Muscle layer of colon (tissue), 2 donors: ENCODE data around the gene MTRF1.

Source experiments
- H3K27ac ChIP-seq: one replicate; pipeline ENCODE4 v1.7.0; 2013; ENCODE audit warnings: low read depth, mild to moderate bottlenecking, low read length, moderate library complexity
- H3K27me3 ChIP-seq, 2 donors: one replicate each; pipeline ENCODE4 v1.7.0; 2013; ENCODE audit warnings: low read length in 2 of 2, mild to moderate bottlenecking in 2 of 2; ENCODE audit not compliant: insufficient read depth in 2 of 2, control insufficient read depth in 1 of 2
- H3K36me3 ChIP-seq: one replicate; pipeline ENCODE4 v1.7.0; 2013; ENCODE audit warnings: mild to moderate bottlenecking, low read length; ENCODE audit not compliant: insufficient read depth
- H3K4me1 ChIP-seq: one replicate; pipeline ENCODE4 v1.7.0; 2013; ENCODE audit warnings: mild to moderate bottlenecking, low read length; ENCODE audit not compliant: insufficient read depth
- H3K4me3 ChIP-seq, 2 donors: one replicate each; pipeline ENCODE4 v1.7.0; 2013; ENCODE audit warnings: low read length in 2 of 2, low read depth in 1 of 2, mild to moderate bottlenecking in 1 of 2, moderate library complexity in 1 of 2
- H3K9ac ChIP-seq: one replicate; pipeline ENCODE4 v1.7.0; 2013; ENCODE audit warnings: low read length
- H3K9me3 ChIP-seq: one replicate; pipeline ENCODE4 v1.7.0; 2013; ENCODE audit warnings: mild to moderate bottlenecking, low read length
- donor health status: abdominal sarcoma.
- donor health status: Adenocarcinoma of cecum.

MTRF1 gene

GRCh38 chr13:41244556-41244955, 18.8 kb downstream of the MTRF1 start:
- Histone ChIP-seq H3K4me1 (no peaks in the 10 kb centered on the region), H3K9me3 (no peaks in the 10 kb centered on the region), H3K9ac (no peak overlapping the region), H3K27ac (no peak overlapping the region), H3K4me3 (no peak overlapping the region), H3K27me3 (no peaks in the 10 kb centered on the region), H3K36me3 (peaks cover 4% of the 10 kb centered on the region)

- no peaks in the 10 kb centered on the region for H3K36me3 ChIP-seq
- no peak overlapping the region for H3K9ac ChIP-seq
- H3K4me1 ChIP-seq = no peaks in the 10 kb centered on the region
- no peaks in the 10 kb centered on the region for H3K27me3 ChIP-seq
- no peak overlapping the region for H3K4me3 ChIP-seq
- no peak overlapping the region for H3K27ac ChIP-seq
- no peaks in the 10 kb centered on the region for H3K9me3 ChIP-seq
Measured at GRCh38 chr13:41241626-41242025, 21.8 kb downstream of the MTRF1 start.

- Histone ChIP-seq H3K4me3 (no peak overlapping the region), H3K27ac (no peak overlapping the region), H3K4me1 (no peaks in the 10 kb centered on the region), H3K36me3 (no peaks in the 10 kb centered on the region), H3K27me3 (no peaks in the 10 kb centered on the region), H3K9ac (no peak overlapping the region), H3K9me3 (no peaks in the 10 kb centered on the region)
Measured at GRCh38 chr13:41236369-41236768, 27.0 kb downstream of the MTRF1 start.

GRCh38 chr13:41232578-41233480, 30.5 kb downstream of the MTRF1 start:
- H3K27me3 ChIP-seq = no peaks in the 10 kb centered on the region
- no peak overlapping the region for H3K9ac ChIP-seq
- H3K4me1 ChIP-seq = no peaks in the 10 kb centered on the region
- H3K27ac ChIP-seq = no peak overlapping the region
- H3K36me3 ChIP-seq = peaks cover under 1% of the 10 kb centered on the region
- no peak overlapping the region for H3K4me3 ChIP-seq
- no peaks in the 10 kb centered on the region for H3K9me3 ChIP-seq

- H3K4me1 ChIP-seq = no peaks in the 10 kb centered on the region
- H3K9me3 ChIP-seq = no peaks in the 10 kb centered on the region
- H3K4me3 ChIP-seq = no peak overlapping the region
- no peaks in the 10 kb centered on the region for H3K27me3 ChIP-seq
- H3K27ac ChIP-seq = no peak overlapping the region
- peaks cover 7% of the 10 kb centered on the region for H3K36me3 ChIP-seq
- H3K9ac ChIP-seq = no peak overlapping the region
Measured at GRCh38 chr13:41231786-41232185, 31.6 kb downstream of the MTRF1 start.

- Histone ChIP-seq H3K9ac (no peak overlapping the region), H3K27ac (no peak overlapping the region), H3K27me3 (no peaks in the 10 kb centered on the region), H3K36me3 (peaks cover 7% of the 10 kb centered on the region), H3K9me3 (no peaks in the 10 kb centered on the region), H3K4me3 (no peak overlapping the region), H3K4me1 (no peaks in the 10 kb centered on the region)
Measured at GRCh38 chr13:41231025-41231677, 32.2 kb downstream of the MTRF1 start.

- no peak overlapping the region for H3K27ac ChIP-seq
- no peak overlapping the region for H3K9ac ChIP-seq
- H3K9me3 ChIP-seq = no peaks in the 10 kb centered on the region
- no peaks in the 10 kb centered on the region for H3K27me3 ChIP-seq
- H3K4me1 ChIP-seq = no peaks in the 10 kb centered on the region
- no peak overlapping the region for H3K4me3 ChIP-seq
- H3K36me3 ChIP-seq = peaks cover 7% of the 10 kb centered on the region
Measured at GRCh38 chr13:41229356-41229755, 34.0 kb downstream of the MTRF1 start.

GRCh38 chr13:41224113-41225110, 39.0 kb downstream of the MTRF1 start:
- H3K4me3 ChIP-seq = no peak overlapping the region
- H3K9me3 ChIP-seq = no peaks in the 10 kb centered on the region
- peaks cover 10% of the 10 kb centered on the region for H3K36me3 ChIP-seq

GRCh38 chr13:41222259-41222852, 41.0 kb downstream of the MTRF1 start:
- H3K27me3 ChIP-seq = no peaks in the 10 kb centered on the region
- H3K4me3 ChIP-seq = no peak overlapping the region
- H3K4me1 ChIP-seq = no peaks in the 10 kb centered on the region
- H3K36me3 ChIP-seq = peaks cover 5% of the 10 kb centered on the region
- H3K27ac ChIP-seq = no peak overlapping the region
- no peak overlapping the region for H3K9ac ChIP-seq
- no peaks in the 10 kb centered on the region for H3K9me3 ChIP-seq

More at GRCh38 chr13:41224113-41225110, 39.0 kb downstream of the MTRF1 start:
- Histone ChIP-seq H3K27ac (no peak overlapping the region), H3K27me3 (no peaks in the 10 kb centered on the region), H3K9ac (no peak overlapping the region), H3K4me1 (no peaks in the 10 kb centered on the region)

GRCh38 chr13:41220401-41220800, 43.0 kb downstream of the MTRF1 start:
- H3K9me3 ChIP-seq = no peaks in the 10 kb centered on the region
- H3K27me3 ChIP-seq = no peaks in the 10 kb centered on the region
- no peak overlapping the region for H3K9ac ChIP-seq
- H3K27ac ChIP-seq = no peak overlapping the region
- peaks cover 3% of the 10 kb centered on the region for H3K36me3 ChIP-seq
- no peaks in the 10 kb centered on the region for H3K4me1 ChIP-seq
- H3K4me3 ChIP-seq = no peak overlapping the region

GRCh38 chr13:41216160-41216559, 47.2 kb downstream of the MTRF1 start:
- Histone ChIP-seq H3K9me3 (no peaks in the 10 kb centered on the region), H3K36me3 (peaks cover 4% of the 10 kb centered on the region), H3K4me1 (no peaks in the 10 kb centered on the region), H3K9ac (no peak overlapping the region), H3K4me3 (no peak overlapping the region), H3K27me3 (no peaks in the 10 kb centered on the region), H3K27ac (no peak overlapping the region)
